A549 (cell line): ENCODE measurements around the gene TEX53.

Experiments used
- EP300 ChIP-seq, 2 experiments: fragments of >200 bp; sonication (Bioruptor Twin); formaldehyde crosslinking; IDR thresholded peaks; 2 replicates in 1 of 2; 3 replicates in 1 of 2; pipeline ENCODE4 v1.6.1; 2016 to 2017
- ESRRA ChIP-seq: fragments of 150-350 bp; IDR thresholded peaks from 2 replicates; pipeline ENCODE4 v1.6.1; 2014; ENCODE audit warnings: mild to moderate bottlenecking, low read length, borderline replicate concordance
- FOSL2 ChIP-seq, 2 experiments: fragments of 450-650 bp in 1 of 2; fragments of >200 bp in 1 of 2; sonication (Bioruptor Twin) in 1 of 2; formaldehyde crosslinking; IDR thresholded peaks; 2 replicates each; pipeline versions ENCODE4 v1.5.0 to v1.6.1; 2016 to 2020; ENCODE audit warnings: mild to moderate bottlenecking in 1 of 2, moderate library complexity in 1 of 2
- HDAC2 ChIP-seq: fragments of 200-600 bp; sonication (generic); IDR thresholded peaks from 2 replicates; pipeline ENCODE4 v1.6.1; 2016
- KDM1A ChIP-seq: fragments of 200-600 bp; sonication (generic); IDR thresholded peaks from 2 replicates; pipeline ENCODE4 v1.6.1; 2016; ENCODE audit warnings: low read depth, mild to moderate bottlenecking
- POLR2A ChIP-seq: IDR thresholded peaks from 2 replicates; pipeline ENCODE4 v1.6.1; 2012; ENCODE audit warnings: mild to moderate bottlenecking, low read length
- POLR2AphosphoS2 ChIP-seq: conservative IDR thresholded peaks from 2 replicates; pipeline ENCODE4 v1.6.1; 2012; ENCODE audit warnings: low read length, improper control_type of control experiment, inconsistent platforms
- ZFP36 ChIP-seq: fragments of 450-650 bp; IDR thresholded peaks from 2 replicates; pipeline ENCODE4 v1.6.1; 2014; ENCODE audit warnings: borderline replicate concordance; ENCODE audit not compliant: partially characterized antibody
- TF ChIP-seq, protein P1 (sequence below): fragments of >200 bp; sonication (Bioruptor Twin); formaldehyde crosslinking; IDR thresholded peaks from 3 replicates; pipeline ENCODE4 v1.5.1; 2016
- TF ChIP-seq, protein P2 (sequence below): IDR thresholded peaks from 2 replicates; pipeline ENCODE4 v1.6.1; 2012
- TF ChIP-seq, protein P3 (sequence below): IDR thresholded peaks from 2 replicates; pipeline ENCODE4 v1.6.1; 2012; ENCODE audit warnings: low read depth, borderline replicate concordance
- TF ChIP-seq, protein P4 (sequence below): fragments of 450-650 bp; IDR thresholded peaks from 2 replicates; pipeline ENCODE4 v1.6.1; 2014; ENCODE audit warnings: antibody characterized with exemption

DNA sequence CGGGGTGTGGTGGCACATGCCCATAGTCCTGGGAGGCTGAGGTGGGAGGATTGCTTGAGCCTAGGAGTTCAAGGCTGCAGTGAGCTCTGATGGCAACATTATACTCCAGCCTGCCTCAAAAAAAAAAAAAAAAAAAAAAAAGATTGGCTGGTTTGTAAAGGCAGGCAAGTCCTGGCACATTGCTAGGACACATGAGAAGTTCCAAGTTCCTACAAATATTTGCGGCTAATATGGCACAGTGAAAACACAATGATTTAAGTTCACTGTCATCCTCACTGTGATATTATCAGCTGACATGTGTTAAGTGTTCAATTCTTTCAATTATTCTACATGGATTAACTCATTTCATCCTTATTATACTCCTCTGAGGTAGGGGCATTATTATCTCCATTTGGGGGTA is 26.4 kb downstream of the TEX53 start:
- TF ChIP-seq, protein P1, sequence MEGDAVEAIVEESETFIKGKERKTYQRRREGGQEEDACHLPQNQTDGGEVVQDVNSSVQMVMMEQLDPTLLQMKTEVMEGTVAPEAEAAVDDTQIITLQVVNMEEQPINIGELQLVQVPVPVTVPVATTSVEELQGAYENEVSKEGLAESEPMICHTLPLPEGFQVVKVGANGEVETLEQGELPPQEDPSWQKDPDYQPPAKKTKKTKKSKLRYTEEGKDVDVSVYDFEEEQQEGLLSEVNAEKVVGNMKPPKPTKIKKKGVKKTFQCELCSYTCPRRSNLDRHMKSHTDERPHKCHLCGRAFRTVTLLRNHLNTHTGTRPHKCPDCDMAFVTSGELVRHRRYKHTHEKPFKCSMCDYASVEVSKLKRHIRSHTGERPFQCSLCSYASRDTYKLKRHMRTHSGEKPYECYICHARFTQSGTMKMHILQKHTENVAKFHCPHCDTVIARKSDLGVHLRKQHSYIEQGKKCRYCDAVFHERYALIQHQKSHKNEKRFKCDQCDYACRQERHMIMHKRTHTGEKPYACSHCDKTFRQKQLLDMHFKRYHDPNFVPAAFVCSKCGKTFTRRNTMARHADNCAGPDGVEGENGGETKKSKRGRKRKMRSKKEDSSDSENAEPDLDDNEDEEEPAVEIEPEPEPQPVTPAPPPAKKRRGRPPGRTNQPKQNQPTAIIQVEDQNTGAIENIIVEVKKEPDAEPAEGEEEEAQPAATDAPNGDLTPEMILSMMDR, result no peak
- TF ChIP-seq, protein P2, sequence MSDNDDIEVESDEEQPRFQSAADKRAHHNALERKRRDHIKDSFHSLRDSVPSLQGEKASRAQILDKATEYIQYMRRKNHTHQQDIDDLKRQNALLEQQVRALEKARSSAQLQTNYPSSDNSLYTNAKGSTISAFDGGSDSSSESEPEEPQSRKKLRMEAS, result no peak
- no peak for TF ChIP-seq KDM1A
- TF ChIP-seq POLR2A, result no peak
- TF ChIP-seq EP300 (IDR thresholded peaks at IDR 0.05), result no peak
- TF ChIP-seq POLR2AphosphoS2, result no peak
- TF ChIP-seq ZFP36, result no peak
- no peak for TF ChIP-seq FOSL2 (IDR thresholded peaks at IDR 0.05)
- TF ChIP-seq FOSL2 (CRISPR knock-in tag; IDR thresholded peaks at IDR 0.05), result no peak
- TF ChIP-seq, protein P3, sequence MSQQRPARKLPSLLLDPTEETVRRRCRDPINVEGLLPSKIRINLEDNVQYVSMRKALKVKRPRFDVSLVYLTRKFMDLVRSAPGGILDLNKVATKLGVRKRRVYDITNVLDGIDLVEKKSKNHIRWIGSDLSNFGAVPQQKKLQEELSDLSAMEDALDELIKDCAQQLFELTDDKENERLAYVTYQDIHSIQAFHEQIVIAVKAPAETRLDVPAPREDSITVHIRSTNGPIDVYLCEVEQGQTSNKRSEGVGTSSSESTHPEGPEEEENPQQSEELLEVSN, result no peak
- TF ChIP-seq, protein P4, sequence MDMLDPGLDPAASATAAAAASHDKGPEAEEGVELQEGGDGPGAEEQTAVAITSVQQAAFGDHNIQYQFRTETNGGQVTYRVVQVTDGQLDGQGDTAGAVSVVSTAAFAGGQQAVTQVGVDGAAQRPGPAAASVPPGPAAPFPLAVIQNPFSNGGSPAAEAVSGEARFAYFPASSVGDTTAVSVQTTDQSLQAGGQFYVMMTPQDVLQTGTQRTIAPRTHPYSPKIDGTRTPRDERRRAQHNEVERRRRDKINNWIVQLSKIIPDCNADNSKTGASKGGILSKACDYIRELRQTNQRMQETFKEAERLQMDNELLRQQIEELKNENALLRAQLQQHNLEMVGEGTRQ, result no peak
- no peak for TF ChIP-seq HDAC2
- TF ChIP-seq ESRRA, result no peak
